Activated CD8-positive, alpha-beta T cell treated with anti-CD3 and anti-CD28 coated beads for 36 hours (primary cell): ENCODE results near the gene SPATA18. TPM values are rescaled to one million over a fixed set of nuclear protein-coding genes. Genes with fewer than 3 reads are reported as not detected.

Experiments used
- ATAC-seq: fragments of 200-7000 bp; cut with Tn5 transposase; one replicate; pipeline ENCODE4 v1.10.0; 2021; ENCODE audit warnings: mild to moderate bottlenecking, moderate library complexity
- CTCF ChIA-PET: fragments of 350-600 bp; sonication (Branson Sonifier 250); formaldehyde crosslinking; loops from one replicate; lab custom pipeline; 2021; ENCODE audit warnings: antibody characterized with exemption; lab: Charles Lee
- POLR2A ChIA-PET: fragments of 350-600 bp; sonication (Branson Sonifier 250); formaldehyde crosslinking; loops from one replicate; lab custom pipeline; 2021; ENCODE audit warnings: antibody characterized with exemption; lab: Charles Lee
- DNase-seq: peaks from one replicate; pipeline ENCODE4 v3.0.0-alpha.2; 2020
- H3K27ac Mint-ChIP-seq: one replicate; pipeline ENCODE4 v1.8.0; 2021; ENCODE audit warnings: mild to moderate bottlenecking, mixed read lengths
- H3K27me3 Mint-ChIP-seq: one replicate; pipeline ENCODE4 v1.8.0; 2021; ENCODE audit warnings: mixed read lengths
- H3K36me3 Mint-ChIP-seq: one replicate; pipeline ENCODE4 v1.8.0; 2021; ENCODE audit warnings: low read depth, mixed read lengths
- H3K4me1 Mint-ChIP-seq: one replicate; pipeline ENCODE4 v1.8.0; 2021; ENCODE audit warnings: low read depth, mixed read lengths
- H3K4me3 Mint-ChIP-seq: one replicate; pipeline ENCODE4 v1.8.0; 2021; ENCODE audit warnings: mild to moderate bottlenecking, moderate library complexity, mixed read lengths
- H3K9me3 Mint-ChIP-seq: one replicate; pipeline ENCODE4 v1.8.0; 2021; ENCODE audit warnings: mixed read lengths
- intact Hi-C: fragments of 100-400 bp; cut with micrococcal nuclease; formaldehyde crosslinking; loops from one replicate; pipeline ENCODE4 v1.10.0; 2022
- total RNA-seq, 2 experiments: library from RNA; stranded (reverse); gene quantifications; one replicate each; pipeline ENCODE4 v1.2.3, GENCODE V29; 2021
- TF ChIP-seq, protein P1 (sequence below): fragments of 200-600 bp; IDR thresholded peaks from one replicate; pipeline ENCODE4 v1.8.0; 2022; ENCODE audit warnings: antibody characterized with exemption, mild to moderate bottlenecking

SPATA18 gene
- total RNA-seq, 2 experiments from 2014 or later = 0.58 TPM; not detected in 1

DNA sequence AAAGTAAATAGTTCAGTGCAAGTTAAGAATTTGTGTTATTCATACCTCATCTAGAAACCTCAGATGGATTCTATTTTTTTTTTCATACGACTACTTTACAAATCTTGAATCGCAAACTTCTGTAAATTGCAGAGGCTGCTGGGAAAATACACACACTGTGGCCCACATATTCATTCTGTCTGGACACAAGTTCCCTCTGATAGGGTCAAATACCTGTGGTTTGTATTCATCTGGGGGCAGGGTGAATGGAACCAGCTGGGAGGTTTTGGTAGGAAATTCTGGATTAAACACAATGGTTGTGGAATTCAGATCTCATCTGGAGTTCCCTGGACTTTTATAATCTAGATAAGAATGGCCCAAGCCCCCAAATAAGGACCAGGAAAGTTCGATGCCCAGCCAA lies 56.2 kb downstream of the SPATA18 start:
- Mint-ChIP-seq H3K36me3 (no peaks in the 10 kb centered on the region), H3K27me3 (no peaks in the 10 kb centered on the region), H3K4me1 (no peaks in the 10 kb centered on the region), H3K27ac (no peak overlapping the region), H3K4me3 (no peak overlapping the region), H3K9me3 (no peaks in the 10 kb centered on the region)
- CTCF ChIA-PET = interaction anchor here (1.0 kb wide), 1 partner anchor 23 kb away, joined by 3 read pairs; no protein-coding TSS in a partner anchor
- ATAC-seq = no peak
- POLR2A ChIA-PET = no interaction called here
- TF ChIP-seq, protein P1, sequence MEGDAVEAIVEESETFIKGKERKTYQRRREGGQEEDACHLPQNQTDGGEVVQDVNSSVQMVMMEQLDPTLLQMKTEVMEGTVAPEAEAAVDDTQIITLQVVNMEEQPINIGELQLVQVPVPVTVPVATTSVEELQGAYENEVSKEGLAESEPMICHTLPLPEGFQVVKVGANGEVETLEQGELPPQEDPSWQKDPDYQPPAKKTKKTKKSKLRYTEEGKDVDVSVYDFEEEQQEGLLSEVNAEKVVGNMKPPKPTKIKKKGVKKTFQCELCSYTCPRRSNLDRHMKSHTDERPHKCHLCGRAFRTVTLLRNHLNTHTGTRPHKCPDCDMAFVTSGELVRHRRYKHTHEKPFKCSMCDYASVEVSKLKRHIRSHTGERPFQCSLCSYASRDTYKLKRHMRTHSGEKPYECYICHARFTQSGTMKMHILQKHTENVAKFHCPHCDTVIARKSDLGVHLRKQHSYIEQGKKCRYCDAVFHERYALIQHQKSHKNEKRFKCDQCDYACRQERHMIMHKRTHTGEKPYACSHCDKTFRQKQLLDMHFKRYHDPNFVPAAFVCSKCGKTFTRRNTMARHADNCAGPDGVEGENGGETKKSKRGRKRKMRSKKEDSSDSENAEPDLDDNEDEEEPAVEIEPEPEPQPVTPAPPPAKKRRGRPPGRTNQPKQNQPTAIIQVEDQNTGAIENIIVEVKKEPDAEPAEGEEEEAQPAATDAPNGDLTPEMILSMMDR = no peak
- DNase-seq = no peak
- intact Hi-C loops = no loop called here

DNA sequence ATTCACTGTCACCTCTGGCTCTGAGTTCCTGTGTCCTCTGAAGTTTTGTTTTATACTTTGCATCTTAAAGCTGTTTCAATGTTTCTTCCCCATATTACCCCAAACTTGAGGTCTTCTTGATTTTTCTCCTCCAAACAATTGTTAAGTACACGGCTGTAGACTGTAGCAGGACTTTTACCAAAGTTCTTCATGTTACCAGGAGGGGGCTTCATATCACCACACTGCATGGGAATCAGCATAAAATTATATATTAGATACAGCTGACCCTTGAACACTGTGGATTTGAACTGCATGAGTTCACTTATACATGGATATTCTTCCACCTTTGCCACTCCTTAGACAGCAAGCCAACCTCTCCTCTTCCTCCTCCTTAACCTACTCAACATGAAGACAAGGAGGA lies 56.6 kb downstream of the SPATA18 start:
- Mint-ChIP-seq H3K27ac (no peak overlapping the region), H3K4me3 (no peak overlapping the region), H3K4me1 (no peaks in the 10 kb centered on the region), H3K27me3 (no peaks in the 10 kb centered on the region), H3K36me3 (no peaks in the 10 kb centered on the region), H3K9me3 (no peaks in the 10 kb centered on the region)
- ATAC-seq (no peak), DNase-seq (no peak)
- intact Hi-C loops = no loop called here
- TF ChIP-seq, protein P1 = no peak
- ChIA-PET CTCF (interaction anchor here (1.0 kb wide), 1 partner anchor 22 kb away, joined by 3 read pairs; no protein-coding TSS in a partner anchor), POLR2A (no interaction called here)

DNA sequence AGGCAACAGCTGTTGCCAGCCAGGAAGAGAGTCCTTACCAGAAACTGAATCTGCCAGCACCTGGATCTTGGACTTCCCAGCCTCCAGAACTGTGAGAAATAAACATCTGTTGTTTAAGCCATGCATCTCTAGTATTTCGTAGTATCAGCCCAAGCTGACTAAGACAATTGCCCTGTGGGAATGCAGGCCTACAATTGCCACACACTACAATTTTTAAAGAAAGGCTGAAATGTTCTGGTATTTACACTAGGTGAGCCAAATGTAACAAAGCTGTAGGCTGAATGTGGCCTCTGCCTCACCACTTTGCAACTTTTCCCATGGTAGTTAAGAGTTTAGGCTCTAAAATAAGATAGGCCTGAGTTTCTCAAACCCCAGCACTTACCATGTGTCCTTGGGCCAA lies 59.1 kb downstream of the SPATA18 start:
- ATAC-seq = no peak
- H3K4me1 Mint-ChIP-seq = no peaks in the 10 kb centered on the region
- POLR2A ChIA-PET = no interaction called here
- H3K9me3 Mint-ChIP-seq = no peaks in the 10 kb centered on the region
- CTCF ChIA-PET = no interaction called here
- TF ChIP-seq, protein P1 = no peak
- H3K27ac Mint-ChIP-seq = no peak overlapping the region
- no peak for DNase-seq
- H3K36me3 Mint-ChIP-seq = no peaks in the 10 kb centered on the region
- H3K4me3 Mint-ChIP-seq = no peak overlapping the region
- intact Hi-C loops = no loop called here
- H3K27me3 Mint-ChIP-seq = no peaks in the 10 kb centered on the region

DNA sequence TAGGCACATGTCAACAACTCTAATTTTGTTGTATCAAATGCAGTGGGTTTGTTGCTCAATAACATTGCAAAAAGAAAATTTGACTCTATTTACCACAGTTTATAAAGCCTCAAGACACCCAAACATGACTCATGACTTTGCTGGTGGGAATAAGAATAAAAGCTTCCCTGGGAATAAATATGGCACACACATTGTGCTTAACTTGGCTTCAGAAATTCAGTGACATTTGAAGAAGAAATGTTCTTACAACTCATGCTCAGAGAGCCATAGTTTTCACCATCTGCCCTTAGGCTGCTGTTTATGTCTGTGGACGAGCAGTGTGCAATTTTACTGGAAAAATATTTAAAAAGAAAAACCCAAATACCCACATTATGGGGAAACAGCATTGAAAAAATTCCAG lies 60.9 kb downstream of the SPATA18 start:
- CTCF ChIA-PET = no interaction called here
- Mint-ChIP-seq H3K27ac (no peak overlapping the region), H3K9me3 (no peaks in the 10 kb centered on the region), H3K4me1 (no peaks in the 10 kb centered on the region), H3K4me3 (no peak overlapping the region), H3K27me3 (no peaks in the 10 kb centered on the region), H3K36me3 (no peaks in the 10 kb centered on the region)
- POLR2A ChIA-PET = no interaction called here
- TF ChIP-seq, protein P1 = no peak
- intact Hi-C loops = no loop called here
- DNase-seq (no peak), ATAC-seq (no peak)

DNA sequence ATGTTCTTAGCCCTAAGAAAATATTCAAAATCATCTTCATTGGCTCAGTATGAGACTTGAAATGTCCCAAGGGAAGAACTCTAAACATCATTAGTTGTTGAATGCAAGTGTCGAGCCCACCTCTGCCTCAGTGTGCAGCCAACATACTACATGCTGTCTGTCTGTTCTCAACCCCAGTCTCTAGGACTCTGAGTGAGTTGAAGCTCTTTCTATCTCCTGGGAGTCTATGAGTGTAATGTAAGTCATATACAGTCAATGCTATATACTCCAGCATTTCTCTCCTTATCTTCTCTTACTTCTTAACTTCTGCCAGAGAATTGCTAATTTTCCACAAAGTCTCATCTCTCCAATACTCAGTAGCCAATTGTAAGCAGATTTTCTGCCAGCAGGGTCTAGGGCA lies 61.3 kb downstream of the SPATA18 start:
- Mint-ChIP-seq H3K27ac (no peak overlapping the region), H3K9me3 (no peaks in the 10 kb centered on the region), H3K36me3 (no peaks in the 10 kb centered on the region), H3K27me3 (no peaks in the 10 kb centered on the region), H3K4me1 (no peaks in the 10 kb centered on the region), H3K4me3 (no peak overlapping the region)
- ChIA-PET CTCF (no interaction called here), POLR2A (no interaction called here)
- DNase-seq = no peak
- TF ChIP-seq, protein P1 = no peak
- intact Hi-C loops = no loop called here
- no peak for ATAC-seq
